HEK293T (cell line): ENCODE data around the gene CCDC182.

Experiments
- BHLHE40 ChIP-seq: fragments of 450-650 bp; IDR thresholded peaks from 2 replicates; pipeline ENCODE4 v1.6.1; 2016; ENCODE audit warnings: mild to moderate bottlenecking, moderate library complexity, borderline replicate concordance
- ELF4 ChIP-seq: fragments of 450-650 bp; IDR thresholded peaks from 2 replicates; pipeline ENCODE4 v1.6.1; 2017; ENCODE audit warnings: antibody characterized with exemption
- FOXM1 ChIP-seq: fragments of 450-650 bp; IDR thresholded peaks from 2 replicates; pipeline ENCODE4 v1.6.1; 2017; ENCODE audit warnings: mild to moderate bottlenecking, borderline replicate concordance
- L3MBTL2 ChIP-seq: fragments of 450-650 bp; conservative IDR thresholded peaks from 2 replicates; pipeline ENCODE4 v1.6.1; 2016; ENCODE audit warnings: mild to moderate bottlenecking
- NFRKB ChIP-seq: fragments of 450-650 bp; IDR thresholded peaks from 2 replicates; pipeline ENCODE4 v1.6.1; 2016; ENCODE audit warnings: mild to moderate bottlenecking, moderate library complexity
- PKNOX1 ChIP-seq: fragments of 450-650 bp; IDR thresholded peaks from 2 replicates; pipeline ENCODE4 v1.6.1; 2016
- SP1 ChIP-seq: fragments of 450-650 bp; IDR thresholded peaks from 2 replicates; pipeline ENCODE4 v1.6.1; 2017
- TARDBP ChIP-seq: fragments of 450-650 bp; IDR thresholded peaks from 2 replicates; pipeline ENCODE4 v1.6.1; 2016
- ZNF384 ChIP-seq: fragments of 450-650 bp; IDR thresholded peaks from 2 replicates; pipeline ENCODE4 v1.6.1; 2016

DNA sequence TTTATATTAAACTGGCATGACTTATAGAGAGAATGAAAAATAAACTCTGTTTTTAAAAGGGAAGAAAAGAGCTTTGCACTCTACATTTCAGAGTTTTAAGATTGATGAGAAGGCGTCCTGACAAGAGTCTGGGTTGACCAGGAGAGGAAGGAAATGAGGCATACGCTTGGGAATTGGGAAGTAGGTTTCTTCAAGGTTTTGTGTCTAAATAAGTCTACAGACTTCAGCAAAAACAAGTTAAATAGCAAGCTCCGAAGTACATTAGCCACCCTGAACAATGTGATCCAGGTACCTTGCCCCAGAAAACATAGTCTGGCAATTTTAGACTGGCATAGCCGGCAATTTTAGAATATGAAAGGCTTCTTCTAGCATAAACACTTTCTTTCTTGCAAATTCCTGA is 28.5 kb upstream of the CCDC182 start:
- no peak for TF ChIP-seq L3MBTL2
- no peak for TF ChIP-seq ZNF384
- TF ChIP-seq FOXM1, result no peak
- TF ChIP-seq NFRKB, result no peak
- no peak for TF ChIP-seq TARDBP
- TF ChIP-seq SP1, result no peak
- TF ChIP-seq BHLHE40, result no peak
- no peak for TF ChIP-seq PKNOX1
- TF ChIP-seq ELF4, result no peak
